HS-5 (cell line): ENCODE data around the gene LNPEP.
A peak's percentile ranks its signal among the peaks of the same experiment; 100 is the strongest.

Experiments
- DNase-seq: peaks from one replicate; pipeline ENCODE4 v3.0.0-alpha.2; 2012; ENCODE audit warnings: low read depth

Gene LNPEP

DNA sequence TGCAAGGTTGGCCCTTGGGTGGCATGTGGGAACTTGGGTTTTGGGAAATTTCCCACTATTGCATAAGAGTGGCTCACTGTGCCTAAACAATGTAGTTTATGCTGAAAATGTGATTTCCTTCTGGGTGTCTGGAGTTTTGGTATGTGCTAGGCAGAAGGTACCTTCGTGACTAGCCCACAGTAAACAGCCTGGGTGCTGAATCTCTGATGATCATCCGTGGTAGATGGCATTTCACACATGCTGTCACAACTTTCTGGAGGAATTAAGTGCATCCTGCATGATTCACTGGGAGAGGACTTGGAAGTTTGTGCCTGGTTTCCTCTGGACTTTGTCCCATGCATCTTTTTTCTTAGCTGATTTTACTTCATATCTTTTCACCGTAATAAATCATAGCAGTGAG, 64.5 kb downstream of the LNPEP start:
- DNase-seq, result no peak

DNA sequence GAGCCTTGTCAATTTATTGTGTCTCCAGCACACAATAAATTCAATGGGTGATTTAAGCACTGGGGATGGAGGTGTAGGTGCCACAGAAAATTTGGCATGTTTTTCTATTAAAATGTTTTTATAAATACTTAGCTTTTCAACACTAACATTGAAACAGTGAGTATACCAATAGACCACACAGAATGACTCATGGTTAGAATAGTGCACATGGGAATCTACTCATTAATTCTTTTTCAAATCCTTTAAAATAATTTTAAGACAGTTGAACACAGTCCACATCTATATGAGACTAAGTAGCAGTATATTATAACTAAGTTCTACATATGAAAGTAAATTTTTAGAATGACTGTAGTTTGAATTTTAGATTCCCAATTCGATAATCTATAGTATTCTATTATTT, 67.1 kb downstream of the LNPEP start:
- DNase-seq, result no peak

DNA sequence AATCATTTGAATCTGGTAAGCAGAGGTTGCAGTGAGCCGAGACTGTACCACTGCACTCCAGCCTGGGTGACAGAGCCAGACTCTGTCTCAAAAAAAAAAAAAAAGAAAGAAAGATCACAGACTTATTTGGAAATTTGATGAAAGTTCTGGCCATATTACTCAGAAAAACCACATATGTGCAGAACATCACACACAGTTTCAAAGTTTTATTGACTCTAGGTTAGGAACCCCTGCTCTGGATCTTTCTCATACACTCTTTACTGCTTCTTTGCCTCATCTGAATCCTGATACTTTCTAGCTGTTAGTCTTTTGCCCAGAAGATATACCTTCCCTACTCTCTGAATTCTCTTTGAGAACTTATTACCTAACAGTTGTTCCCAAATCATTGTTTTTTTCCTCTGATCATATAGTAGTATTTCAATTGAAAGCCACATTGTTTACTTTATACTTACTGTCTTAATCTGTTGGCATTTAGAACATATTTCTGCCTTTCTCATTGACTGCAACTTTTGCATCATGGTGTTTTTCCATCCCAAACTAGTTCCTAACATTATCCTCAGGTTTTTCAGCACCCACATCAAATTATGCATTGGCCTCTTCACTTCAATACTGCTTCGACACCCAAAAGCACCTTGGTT, 68.7 kb downstream of the LNPEP start:
- DNase-seq, result no peak

DNA sequence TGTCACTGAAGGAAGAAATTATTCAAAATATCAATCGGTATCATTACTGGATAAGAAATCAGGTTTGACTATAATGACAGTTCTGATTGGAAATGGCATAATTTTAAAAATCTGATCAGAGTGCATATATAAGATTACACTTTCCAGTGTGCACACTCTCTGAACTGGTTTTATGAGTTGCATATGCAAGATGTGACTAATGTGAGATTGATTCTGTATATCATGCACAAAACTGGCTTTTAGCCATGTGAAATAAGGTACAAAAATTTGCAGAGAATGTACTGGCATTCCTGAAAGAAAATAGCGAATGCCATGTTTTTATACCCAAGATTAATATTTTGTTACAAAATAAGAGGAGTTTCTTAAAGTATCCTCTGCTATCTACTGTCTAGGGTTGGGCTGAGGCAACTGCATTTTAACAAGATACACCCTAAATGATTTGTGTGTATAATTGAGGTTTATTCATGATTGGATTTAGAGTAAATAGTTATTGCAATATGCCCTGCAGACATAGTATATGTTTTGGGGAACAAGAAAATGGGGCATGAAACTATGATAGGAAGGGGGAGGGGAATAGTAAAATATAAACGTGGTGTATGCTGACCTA, 70.7 kb downstream of the LNPEP start:
- no peak for DNase-seq

- no peak for DNase-seq
These were observed 73.5 kb downstream of the LNPEP start for GRCh38 chr5:97009212-97009898.

DNA sequence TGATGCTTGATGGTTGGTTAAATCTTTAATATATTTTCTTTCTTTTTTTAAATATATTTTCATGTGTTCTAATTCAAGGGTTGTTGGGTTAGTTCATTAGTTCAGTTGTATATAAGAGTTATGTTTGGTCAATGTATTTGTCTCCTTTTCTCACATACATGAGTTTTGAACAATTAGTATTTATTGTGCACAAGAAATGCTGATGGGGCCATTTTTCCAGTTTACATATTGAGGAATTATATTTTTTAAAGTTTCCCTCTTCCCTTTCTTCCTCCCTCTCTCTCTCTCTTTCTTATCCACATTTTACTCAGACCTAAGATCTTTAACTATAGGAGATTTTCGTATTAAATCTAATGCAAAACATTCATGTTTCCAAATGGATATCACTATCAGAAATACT, 74.0 kb downstream of the LNPEP start:
- DNase-seq, result no peak

- no peak for DNase-seq
These were observed 74.7 kb downstream of the LNPEP start for GRCh38 chr5:97010606-97011005.

DNA sequence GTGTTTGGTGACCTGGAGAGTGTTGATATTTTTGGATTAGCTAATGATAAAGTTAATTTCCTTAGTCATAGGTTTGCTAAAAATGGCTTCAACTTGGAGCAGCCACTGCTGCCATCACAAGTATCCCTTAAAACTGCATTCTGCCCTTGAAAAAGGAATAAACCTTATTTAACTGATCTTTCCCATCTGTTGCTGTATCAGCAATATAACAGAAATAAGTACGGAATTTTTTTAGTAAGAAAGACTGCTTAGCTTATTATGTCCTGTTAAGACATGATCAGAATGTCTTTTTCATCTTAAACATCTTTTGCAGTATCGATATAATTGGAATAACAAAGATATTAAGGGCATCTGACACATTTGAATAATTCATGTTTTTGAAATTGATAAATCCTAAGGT, 75.7 kb downstream of the LNPEP start:
- no peak for DNase-seq

- DNase-seq, result no peak
These were observed 83.7 kb downstream of the LNPEP start for GRCh38 chr5:97019435-97020117.

DNA sequence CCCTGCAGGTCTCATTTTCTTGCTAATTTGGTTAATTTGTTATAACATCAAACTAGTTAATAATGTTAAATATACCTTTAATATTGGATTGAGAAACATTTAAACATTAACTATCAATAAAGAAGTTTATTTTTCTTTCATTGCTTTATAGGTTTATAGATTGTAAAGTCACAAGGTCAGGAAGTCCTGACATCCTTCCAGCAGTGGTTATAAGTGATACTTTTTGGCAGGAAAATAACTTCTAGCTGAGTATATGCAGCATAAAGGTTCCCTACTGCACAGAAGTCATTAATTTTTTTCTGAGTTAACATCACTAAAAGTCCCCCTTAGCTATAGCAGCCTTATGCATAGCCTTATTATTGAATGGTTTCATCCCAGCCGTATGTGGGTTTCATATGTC, 85.5 kb downstream of the LNPEP start:
- DNase-seq, result no peak

DNA sequence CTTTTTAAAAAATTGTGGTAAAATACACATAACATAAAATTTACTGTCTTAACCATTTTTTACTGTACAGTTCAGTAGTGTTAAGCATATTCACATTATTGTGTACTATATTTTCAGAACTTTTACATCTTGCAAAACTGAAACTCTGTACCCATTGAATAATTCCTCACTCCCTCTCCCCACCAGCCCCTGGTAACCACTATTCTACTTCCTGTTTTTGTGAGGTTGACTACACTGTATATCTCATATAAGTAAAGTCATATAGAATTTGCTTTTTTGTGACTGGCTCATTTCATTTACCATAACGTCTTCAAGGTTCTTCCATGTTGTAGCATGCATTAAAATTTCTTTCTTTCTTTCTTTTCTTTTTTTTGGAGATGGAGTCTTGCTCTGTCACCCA, 87.0 kb downstream of the LNPEP start:
- no peak for DNase-seq

- DNase-seq, result no peak
These were observed 90.8 kb downstream of the LNPEP start for GRCh38 chr5:97026721-97027120.

GRCh38 chr5:97037819-97038218, 101.9 kb downstream of the LNPEP start:
- no peak for DNase-seq

- DNase-seq, result no peak
These were observed 105.4 kb downstream of the LNPEP start for GRCh38 chr5:97041239-97041638.

DNA sequence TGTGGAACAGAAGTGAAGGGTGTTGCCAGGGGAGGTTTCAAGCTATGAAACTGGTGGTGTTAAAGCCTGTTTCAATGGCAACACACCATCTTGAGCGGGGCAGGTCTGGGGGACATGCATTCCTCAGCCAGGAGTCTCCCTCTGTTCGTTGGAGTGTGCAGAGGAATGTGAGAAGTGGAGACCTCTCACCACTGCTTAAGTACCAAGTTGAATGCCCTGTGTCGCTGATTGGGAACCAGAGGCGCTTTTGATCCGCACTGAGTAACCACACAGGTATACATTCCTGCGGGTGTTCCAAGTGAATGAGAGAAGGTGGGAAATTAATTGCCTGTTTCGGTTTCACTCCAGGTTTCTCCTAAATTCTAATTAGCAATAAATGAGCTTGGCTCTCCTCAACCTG, 107.1 kb downstream of the LNPEP start:
- no peak for DNase-seq

DNA sequence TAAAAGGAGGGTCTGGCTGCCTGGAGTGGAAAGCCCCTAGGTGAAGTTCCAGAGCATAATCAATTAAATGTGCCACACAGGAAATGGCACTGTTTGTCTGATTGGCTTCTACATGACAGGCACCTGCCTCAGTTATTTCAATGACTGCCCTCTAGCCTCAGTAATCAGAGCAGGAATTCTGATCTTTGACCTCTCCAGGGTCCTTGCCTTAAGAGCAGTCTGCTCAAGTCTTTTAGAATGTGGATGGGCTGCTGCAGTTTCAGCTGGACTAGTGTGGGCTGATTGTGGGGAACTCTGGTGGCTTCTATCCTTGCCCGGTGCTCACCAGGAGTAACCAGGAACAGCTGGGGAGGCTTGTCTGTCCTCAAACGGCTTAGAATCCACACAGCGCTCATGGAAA, 107.6 kb downstream of the LNPEP start:
- no peak for DNase-seq

GRCh38 chr5:97044052-97044451, 108.2 kb downstream of the LNPEP start:
- DNase-seq, result no peak

- DNase-seq, result peak; percentile 2
These were observed 110.5 kb downstream of the LNPEP start for GRCh38 chr5:97046270-97046982.

- DNase-seq, result no peak
These were observed 111.2 kb downstream of the LNPEP start for GRCh38 chr5:97047076-97047475.

GRCh38 chr5:97049175-97049574, 113.3 kb downstream of the LNPEP start:
- DNase-seq, result no peak

DNA sequence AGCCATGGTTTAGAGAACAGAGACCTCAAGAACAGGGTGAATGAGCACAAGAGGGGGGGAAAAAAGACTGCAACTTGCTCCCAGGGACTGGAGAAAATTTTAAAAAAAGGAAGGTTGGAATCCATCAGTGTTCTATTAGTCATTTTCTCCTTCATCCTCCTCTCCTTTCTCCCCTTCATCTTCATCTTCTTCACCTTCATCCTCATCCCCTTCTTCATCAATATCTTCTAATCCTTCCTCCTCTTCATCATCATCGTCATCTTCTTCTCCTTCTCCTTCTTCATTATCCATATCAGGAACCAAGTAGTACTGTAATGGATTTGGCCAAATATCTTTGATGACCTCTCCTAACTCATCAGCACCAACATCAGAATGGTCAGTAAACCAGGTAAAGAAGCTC, 120.4 kb downstream of the LNPEP start:
- no peak for DNase-seq

- no peak for DNase-seq
These were observed 126.2 kb downstream of the LNPEP start for GRCh38 chr5:97062046-97062445.
